Astrocyte of the hippocampus (primary cell): ENCODE results near the gene TOX4.
"Not testable (repeated sequence)": the region's sequence is repeated elsewhere in the genome, so short reads cannot be mapped to it uniquely, and the experiment has no call there.

ENCODE experiments used
- DNase-seq: peaks from one replicate; pipeline ENCODE4 v3.0.0; 2011; ENCODE audit warnings: low read depth, low spot score

The TOX4 gene

DNA sequence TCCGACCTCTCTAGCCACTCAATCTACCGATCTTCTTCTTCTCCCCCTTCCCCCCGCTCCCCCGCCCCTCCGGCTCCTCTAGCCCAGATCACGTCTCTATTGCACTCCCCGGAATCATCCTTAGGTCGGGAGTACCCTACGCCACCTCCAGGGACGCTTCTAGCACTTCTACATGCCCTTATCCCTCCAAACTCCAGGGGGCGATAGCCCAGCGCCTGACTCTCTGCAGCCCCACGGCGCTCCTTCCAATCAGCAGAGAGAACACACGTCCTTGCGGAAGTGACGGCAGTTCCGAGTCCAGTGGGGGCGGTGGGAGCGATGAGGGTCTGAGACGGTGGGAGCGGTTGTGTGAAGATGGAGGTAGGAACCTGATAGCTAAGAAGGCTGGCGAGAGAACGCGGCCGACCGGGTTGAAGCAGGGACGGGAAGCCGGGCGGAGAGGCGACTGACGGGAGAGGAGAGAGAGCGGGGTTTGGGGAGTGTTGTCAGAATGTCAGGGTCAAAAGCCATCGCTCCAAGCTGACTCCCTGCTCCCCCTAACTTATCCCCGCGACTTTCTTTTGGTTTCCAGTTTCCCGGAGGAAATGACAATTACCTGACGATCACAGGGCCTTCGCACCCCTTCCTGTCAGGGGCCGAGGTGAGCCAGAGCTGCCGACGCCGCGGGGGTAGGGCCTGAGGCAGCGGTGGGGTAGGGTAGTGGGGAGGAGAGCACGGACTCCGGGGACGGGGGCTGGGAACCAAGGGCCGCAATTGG lies at the start of gene TOX4, which contains the start of gene RAB2B:
TOX4 (plus strand) TSS at position 271 of the 757 bp plus-strand sequence; CDS start at position 355, 84 bp downstream.
RAB2B (minus strand) TSS at position 35 of the 757 bp plus-strand sequence. CDS start 87 bp downstream, outside the sequence.
- DNase-seq: peak; percentile 99

DNA sequence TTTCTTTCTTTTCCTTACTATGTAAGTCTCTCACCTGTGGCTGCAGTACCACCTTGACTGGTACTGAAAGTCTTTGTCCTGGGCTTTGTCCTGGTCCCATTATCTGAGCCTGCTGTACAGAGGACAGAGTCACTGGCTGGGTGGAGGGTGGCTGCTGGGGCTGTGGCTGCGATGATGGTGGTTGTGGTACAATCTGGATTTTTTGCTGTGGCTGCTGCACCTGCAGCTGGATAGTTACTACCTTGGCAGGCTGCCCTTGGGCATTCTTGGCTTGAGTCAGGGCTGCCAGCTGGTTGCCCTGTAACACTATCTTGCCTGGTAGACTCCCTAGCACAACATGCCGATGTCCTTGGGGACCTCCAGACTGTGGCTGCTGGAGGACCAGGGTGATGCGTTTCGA lies 48.1 kb upstream of the TOX4 start:
- peak; percentile 33 for DNase-seq

DNA sequence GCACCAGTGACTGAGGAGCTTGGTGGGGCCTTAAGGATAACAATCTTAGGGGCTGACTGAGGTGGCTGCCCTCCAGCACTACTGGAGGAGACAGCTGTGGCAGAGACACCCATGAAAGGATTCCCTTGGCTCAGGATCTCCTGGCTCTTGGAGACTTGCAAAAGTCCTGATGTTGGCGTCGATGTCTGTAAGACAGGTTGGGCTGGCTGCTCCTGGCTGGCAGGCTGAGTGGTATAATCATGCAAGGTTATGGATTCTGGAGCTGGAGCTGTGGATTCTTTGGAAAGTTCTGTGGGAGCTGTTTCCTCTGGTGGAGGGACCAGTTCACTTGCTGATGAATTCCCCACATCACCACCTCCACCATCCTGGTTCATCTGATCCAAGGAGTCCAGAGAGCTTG lies 45.9 kb upstream of the TOX4 start:
- DNase-seq: no peak

DNA sequence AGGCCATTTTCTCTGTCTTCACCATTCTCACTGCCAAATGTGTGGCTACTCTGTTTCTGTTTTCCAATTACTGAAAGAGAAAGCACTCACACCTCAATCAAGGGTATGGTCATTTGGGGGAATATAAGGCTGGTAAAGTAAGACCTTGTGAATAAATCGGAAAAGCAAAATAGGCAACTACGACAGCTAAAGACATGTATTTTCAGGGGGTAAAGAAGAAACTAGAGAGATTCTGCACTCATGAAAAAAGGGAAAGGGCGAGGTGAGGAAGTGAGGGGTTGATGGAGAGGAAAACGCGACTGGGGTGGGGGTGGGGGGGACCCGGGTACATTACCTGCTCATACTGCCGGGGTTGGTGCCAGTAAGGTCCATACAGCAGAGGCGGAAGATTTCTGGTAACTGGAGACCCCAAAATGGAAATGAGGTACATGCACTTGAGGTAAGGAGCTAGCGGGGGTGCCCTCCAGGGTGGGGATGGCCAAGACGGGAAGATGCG lies 40.4 kb upstream of the TOX4 start:
- no peak for DNase-seq

DNA sequence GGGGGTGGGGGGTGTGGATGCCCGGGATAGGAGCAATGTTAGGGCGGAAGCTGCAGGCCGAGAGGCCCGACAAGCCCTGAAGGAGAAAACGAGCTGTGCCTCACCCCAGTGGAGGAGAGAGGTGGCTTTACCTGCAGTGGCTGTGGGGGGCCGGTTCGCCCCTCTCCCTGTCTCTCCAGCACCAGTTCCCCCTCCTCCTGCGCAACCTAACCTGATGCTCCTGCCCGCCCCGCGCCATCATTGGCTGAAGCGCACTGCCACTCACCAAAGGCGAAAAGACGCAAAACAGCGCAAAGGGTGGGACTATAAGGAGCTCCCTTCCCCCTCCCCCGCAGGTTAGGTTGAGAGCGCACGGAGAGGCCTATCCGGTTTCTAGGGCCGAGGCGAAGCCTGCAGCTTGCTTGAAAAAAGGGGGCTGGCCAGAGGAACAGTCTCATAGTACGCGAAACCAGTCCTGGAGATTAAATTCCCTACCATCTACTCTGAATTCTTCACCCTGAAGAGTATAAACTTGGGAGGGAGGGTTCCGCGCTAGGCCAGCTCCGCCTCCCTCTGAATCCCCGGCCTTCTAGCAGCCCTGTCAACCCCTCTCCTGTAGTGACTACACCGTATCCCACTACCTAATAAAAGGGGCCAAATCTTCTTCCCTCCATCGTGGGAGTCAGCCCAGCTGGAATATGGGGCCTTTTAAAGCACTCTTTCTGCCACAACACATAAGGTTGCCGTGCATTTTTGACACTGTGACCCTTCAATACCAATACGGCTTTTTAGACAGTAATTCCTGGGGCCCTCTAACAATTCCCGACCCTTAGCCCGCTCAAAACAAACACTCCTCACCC lies 39.7 kb upstream of the TOX4 start:
- DNase-seq: peak; percentile 99

DNA sequence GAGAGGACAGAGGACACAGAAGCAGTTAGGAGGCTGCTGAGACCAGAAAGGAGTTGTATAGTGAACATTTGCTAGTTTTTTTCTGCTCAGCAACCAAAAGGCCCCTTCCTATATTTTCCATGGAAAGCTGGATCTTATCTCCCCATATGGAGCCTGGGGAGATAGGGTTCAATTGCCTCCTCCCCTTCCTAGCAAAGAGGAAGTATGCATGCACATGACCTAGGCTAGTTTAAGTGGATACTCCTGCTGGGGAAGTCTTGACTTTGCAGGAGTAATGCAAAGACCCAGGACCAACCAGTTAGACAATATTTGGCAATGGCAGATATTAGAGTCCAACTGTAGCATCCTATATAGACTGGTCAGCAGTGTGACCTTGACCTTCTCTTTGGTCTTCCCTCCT lies 36.1 kb upstream of the TOX4 start:
- no peak for DNase-seq

DNA sequence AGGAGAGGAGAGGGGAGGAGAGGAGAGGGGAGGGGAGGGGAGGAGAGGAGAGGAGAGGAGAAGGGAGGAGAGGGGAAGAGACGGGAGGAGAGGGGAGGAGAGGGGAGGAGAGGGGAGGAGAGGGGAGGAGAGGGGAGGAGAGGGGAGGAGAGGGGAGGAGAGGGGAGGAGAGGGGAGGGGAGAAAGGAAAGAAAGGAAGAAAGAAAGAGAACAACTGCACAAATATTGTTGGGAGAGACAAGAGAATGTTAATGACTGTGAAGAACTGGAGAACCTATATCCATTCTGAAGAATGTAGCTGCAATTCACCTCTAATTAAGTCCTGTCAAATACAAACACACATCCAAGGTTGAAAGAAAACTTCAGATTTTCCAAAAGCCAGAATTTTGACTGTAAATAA lies 34.3 kb upstream of the TOX4 start:
- DNase-seq: not testable (repeated sequence)

DNA sequence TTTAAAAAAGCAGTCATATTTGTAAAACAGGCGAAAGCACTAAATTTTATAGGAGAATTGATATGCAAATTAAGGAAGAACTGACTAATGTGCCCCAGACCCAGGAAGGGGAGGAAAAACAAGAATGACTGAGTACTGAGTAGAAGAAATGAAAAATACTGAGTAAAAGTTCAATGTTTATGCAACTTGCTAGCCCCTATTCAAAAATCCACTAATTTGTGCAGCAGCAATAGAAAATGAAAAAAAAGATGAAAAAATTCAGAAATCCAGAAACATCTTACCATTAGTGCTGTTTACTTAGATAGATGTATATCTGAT lies 27.1 kb upstream of the TOX4 start:
- no peak for DNase-seq

DNA sequence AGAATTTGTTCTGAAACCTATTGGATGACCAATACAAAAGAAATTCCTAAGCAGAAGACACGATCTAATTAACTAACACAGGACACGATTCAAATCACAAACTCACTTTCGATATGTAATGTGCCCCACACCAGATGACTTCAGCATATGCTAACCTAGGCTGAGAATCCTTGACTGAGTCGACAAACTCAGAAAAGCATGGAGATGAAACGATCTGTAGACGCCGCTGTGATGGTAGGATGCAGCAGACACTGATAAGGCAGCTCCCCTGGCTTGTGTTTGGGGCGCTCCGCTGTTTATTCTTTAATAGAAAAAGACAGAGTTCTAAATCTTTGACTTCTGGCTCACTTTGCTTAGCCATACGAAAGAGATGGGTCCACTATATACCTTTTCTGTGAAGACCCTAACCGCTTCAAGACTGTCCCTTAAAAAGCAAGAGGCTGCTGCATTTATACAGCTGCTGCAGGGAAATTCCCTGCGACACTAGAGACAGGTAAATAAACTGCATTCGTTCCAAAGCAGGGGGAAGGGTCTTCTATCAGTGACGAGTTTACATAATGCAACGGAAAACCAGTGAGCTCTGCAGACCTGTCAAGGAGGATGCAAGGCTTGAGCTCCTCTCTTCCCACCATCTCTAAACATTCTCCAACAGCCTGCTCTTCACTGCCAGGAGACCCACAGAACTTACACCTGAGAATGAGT lies 22.0 kb upstream of the TOX4 start:
- peak; percentile 19 for DNase-seq

DNA sequence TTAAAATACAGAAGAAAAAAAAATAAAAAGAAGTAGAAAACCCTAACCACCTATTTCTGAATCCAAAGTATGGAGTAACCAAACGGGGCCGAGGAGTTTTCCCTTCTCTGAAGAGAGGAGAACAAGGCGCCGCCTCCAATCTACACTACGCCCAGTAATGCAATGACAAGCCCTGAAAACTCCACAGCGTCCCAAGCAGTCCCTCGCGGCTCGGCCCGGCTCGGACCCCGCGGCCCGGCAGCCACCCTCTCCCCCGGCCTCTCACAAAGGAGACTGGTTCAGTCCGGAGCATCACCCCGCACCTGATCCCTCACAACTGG lies 21.4 kb upstream of the TOX4 start:
- DNase-seq: no peak

DNA sequence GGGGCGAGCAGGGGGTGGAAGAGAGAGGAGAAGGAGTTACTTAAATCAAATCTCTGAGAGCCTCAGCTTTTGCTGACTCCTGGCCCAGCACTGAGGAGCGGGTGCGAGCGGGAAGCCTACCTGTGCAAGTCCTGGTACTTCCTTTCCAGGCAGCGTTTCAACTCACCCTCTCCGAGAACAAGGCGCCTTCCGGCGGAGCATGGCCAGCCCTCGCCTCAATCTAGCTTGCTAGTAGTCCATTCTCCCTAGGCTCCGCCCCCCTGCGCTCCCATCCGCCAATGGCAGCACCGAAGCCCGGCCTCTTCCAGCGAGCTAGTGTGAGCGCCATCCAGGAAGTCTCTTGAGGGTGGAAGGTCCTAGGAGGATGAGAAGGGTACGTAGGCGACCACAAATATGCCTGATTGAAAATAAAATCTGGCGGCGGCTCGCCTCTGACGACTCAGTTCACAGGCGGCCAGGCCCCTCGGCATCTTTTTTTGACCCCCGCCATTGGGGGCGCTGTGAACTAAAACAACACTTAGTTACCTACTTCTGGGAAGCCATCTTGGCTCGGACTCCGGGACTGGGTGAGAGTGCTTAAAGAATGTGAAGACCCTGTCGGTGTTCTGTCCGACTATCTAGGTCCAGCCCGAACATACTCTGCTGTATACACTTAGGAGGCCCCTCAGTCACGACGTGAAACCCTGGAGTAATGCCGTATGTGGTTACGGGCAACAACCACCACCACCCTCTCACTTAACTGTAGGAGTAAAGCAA lies 20.9 kb upstream of the TOX4 start, which contains the start of gene CHD8:
CHD8 (minus strand) TSS at position 212 of the 756 bp plus-strand sequence. CDS start 24,480 bp downstream, outside the sequence.
- DNase-seq: peak; percentile 100

DNA sequence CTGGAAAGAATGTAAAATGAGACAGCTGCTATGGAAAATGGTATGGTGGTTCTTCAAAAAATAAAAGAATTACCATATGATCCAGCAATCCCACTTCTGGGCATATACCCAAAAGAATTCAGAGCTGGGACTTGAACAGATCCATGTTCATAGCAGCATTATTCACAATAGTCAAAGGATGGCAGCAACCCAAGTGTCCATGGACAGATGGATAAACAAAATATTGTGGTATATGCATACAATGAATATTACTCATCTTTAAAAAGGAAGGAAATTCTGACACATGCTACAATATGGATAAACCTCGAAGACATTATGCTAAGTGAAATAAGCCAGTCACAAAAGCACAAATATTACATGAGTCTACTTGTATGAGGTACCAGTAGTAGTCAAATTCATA lies 9.4 kb upstream of the TOX4 start:
- peak; percentile 32 for DNase-seq

DNA sequence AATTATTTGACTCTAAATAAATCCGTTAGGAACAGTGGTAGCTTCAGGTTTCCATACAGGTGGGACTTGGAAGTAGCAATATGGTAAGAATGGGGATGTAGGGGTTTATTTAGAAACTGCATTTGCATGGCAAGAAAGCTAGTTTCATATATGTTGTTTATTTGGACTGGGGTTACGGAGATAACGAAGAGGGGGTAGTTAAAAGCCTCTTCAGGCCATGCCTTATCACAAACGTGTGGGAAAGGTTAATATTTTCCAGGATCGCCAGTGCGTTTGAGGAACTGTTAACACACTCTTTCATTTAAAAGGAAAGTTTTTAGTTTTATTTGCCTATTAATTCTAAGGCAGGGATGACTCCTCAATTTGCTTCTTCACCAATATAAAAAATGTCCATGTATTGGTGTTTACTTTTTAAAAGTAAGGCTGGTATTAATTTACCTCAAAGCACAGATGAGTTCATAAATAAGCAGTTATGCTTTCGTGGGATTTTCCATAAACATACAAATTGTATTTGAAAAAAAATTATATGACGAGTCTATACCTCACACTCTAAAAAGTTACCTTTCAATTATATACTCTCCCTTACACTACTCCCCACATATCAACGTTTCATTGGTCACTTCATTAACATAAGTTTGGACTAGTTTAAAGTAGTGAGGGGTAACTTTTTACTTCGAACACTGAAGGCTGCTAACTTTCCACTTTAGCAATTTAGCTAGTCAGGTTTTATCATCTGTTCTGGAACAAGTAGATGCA lies 1.1 kb upstream of the TOX4 start:
- no peak for DNase-seq

DNA sequence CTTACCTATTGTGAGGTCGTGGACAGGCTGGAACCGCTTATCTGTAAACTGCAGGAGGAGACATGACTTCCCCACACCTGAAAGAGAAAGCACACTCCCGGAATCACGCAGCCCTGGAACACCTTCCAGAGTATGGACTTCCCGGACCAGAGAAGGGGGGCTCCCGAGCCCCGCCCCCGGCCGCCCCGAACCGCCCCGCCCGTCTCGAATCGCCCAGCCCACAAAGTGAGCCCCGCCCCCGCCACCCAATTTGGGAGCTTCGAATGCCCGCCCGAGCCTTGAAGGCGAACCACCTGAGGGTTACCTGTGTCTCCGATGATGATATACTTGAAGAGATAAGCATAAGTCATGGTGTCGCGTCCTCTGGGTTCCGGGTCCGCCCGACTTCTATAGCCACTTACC lies 471 bp upstream of the TOX4 start:
- DNase-seq: peak; percentile 89

DNA sequence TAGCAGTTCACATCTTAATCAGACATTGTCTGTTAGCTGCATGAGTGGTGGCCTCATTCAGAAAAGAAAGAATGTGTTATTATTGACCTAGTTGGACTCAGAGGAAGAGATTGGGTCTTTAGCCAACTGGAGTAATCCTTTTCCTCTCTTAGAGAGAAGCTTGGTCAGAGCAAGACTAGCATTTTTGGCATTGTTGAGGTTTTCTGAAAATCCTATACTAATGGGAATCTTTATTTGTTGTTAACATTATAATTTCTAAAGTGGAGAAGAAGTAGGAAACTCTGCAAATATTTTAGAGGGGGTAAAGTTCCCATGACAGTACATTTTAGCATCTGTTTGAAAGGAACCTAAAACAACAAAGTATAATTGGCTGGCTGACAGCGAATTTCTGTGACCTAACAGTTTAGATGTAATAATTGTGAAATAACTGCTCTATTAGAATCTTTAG lies 9.7 kb downstream of the TOX4 start:
- DNase-seq: peak; percentile 83

DNA sequence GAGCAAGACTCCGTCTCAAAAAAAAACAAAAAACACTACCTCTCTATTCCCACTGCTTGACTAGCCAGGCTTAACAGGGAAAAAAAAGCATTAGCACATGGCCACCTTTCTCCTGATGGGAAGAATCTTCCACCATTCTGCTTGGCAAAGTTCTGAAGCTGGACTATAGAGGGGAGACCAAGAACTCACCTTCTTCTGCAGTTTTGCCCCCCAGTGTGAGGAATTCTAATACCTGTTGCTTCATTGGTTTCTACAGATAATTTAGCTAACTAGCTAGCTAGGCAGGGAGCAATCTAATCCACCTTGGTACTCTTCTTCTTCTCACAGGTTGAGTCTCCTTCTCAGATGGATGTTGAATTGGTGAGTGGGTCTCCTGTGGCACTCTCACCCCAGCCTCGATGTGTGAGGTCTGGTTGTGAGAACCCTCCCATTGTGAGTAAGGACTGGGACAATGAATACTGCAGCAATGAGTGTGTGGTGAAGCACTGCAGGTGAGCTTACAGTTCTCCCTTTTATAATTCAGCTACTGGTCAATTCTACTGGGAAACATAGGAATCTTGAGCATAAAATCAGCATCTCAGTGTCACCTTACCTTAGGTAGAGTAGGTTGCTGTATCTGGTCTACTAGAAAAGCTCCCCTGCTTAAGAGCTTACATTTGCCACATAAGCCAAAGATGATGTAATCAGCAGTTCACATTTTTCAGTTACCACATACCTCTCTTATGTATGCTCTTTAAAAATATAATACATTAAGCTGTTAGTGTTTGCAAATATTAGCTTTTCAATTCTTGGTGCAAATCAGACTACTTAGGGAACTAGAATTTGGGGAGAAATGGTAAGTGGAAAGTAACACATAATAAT lies 18.1 kb downstream of the TOX4 start:
- DNase-seq: peak; percentile 39

DNA sequence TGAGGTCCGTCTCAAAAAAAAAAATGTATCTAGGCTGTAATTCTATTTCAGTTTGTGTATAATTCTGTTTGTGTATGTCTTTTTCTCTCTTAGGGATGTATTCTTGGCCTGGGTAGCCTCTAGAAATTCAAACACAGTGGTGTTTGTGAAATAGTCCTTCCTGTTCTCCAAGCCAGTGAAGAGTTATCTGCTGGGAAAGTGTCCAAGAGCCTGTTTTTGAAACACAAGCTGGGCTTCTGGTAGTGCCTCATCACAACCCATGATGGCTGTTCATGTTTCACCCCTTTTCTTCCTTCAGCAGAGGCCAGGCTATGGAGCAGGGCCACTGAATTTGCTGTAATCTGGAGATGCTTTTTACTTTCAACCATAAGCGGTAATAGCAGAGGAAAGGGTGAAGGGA lies 19.5 kb downstream of the TOX4 start:
- no peak for DNase-seq

DNA sequence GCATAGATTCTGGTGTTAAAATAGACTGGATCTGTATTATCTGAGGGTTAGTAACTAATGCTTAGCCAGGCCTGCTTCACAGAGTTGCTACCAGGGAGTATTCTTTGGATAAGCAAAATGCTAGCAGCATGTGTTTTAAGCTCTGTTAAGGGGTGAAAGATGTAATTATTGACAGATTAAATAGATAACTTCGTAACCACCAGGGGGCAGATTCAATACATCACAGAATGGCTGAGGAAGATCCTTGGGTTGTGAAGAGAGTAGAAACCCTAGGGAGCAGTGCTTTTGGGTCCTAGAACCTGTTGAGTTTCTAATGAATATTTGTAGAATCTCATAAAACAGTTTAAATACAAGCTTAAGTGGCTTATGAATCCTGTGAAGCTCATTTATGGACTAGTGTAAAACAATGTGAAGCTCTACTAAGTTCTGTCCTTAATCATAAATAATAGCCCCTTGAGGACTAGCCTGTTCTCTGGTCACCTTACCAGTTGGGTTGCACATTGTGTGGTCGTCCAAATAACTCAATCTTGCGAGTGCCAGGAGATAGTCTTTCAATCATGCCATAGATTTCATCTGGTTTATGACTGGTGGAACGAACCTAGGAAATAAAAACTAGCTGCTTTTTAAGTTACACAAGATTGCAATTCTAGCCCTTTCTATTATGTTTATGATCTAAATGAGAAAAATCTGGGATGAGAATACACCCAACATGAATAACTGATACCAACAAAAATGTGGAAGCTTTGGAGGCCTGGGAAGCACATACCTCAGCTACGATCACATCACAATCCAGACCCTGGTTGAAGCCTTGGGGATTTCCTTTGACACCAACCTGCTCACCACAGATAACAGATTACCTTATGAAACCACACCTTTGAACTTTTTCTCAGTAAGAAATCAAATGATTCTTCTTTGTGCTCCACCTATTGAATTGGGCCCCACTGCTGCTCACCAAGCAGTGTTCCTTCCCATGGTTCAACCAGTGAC lies 21.8 kb downstream of the TOX4 start:
- peak; percentile 64 for DNase-seq
